D721Med (cell line): ENCODE results near the gene CYBB.
A peak's percentile ranks its signal among the peaks of the same experiment; 100 is the strongest.

Experiments
- DNase-seq: peaks from one replicate; pipeline ENCODE4 v3.0.0; 2011; ENCODE audit warnings: low spot score; ENCODE audit not compliant: insufficient read length
- FAIRE-seq: peaks from 2 replicates; lab custom pipeline; 2011; peaks lifted over from hg19 to GRCh38; lab: Jason Lieb, UNC
- TF ChIP-seq, protein P1 (sequence below): IDR thresholded peaks from 2 replicates; pipeline ENCODE4 v1.5.1; 2012; ENCODE audit warnings: mild to moderate bottlenecking, control low read depth; ENCODE audit not compliant: insufficient read depth; ENCODE audit errors: missing control alignments

CYBB gene

GRCh38 chrX:37825215-37825842 is 45.5 kb downstream of the CYBB start:
- DNase-seq, result no peak
- TF ChIP-seq, protein P1, sequence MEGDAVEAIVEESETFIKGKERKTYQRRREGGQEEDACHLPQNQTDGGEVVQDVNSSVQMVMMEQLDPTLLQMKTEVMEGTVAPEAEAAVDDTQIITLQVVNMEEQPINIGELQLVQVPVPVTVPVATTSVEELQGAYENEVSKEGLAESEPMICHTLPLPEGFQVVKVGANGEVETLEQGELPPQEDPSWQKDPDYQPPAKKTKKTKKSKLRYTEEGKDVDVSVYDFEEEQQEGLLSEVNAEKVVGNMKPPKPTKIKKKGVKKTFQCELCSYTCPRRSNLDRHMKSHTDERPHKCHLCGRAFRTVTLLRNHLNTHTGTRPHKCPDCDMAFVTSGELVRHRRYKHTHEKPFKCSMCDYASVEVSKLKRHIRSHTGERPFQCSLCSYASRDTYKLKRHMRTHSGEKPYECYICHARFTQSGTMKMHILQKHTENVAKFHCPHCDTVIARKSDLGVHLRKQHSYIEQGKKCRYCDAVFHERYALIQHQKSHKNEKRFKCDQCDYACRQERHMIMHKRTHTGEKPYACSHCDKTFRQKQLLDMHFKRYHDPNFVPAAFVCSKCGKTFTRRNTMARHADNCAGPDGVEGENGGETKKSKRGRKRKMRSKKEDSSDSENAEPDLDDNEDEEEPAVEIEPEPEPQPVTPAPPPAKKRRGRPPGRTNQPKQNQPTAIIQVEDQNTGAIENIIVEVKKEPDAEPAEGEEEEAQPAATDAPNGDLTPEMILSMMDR, result peak; percentile 62
- FAIRE-seq, result peak; percentile 84

- FAIRE-seq, result no peak
These were observed 49.9 kb downstream of the CYBB start for GRCh38 chrX:37829721-37830120.

DNA sequence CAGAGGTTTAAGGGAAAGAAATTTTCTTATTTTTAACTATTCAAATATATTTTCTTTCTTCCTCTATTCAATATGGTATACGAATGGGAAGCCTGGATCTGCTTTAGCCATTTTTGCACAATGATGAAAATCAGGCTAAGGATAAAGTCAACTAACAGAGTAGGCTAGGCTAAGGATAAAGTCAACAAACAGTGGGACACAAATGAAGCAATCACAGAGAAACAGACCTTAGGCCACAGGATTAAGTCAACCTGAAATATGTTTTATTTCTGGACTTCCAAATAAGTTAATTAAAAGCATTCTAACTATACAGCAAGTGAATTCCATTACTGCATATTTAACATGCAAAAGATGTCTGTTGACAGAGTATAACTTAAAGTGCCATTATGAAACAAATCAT is 50.5 kb downstream of the CYBB start:
- FAIRE-seq, result no peak
- DNase-seq, result no peak
- TF ChIP-seq, protein P1, result no peak

More at GRCh38 chrX:37829721-37830120, 49.9 kb downstream of the CYBB start:
- DNase-seq, result no peak
- TF ChIP-seq, protein P1, result no peak

- no peak for DNase-seq
- FAIRE-seq, result no peak
- TF ChIP-seq, protein P1, result no peak
These were observed 55.1 kb downstream of the CYBB start for GRCh38 chrX:37834937-37835336.

GRCh38 chrX:37840931-37841330 is 61.1 kb downstream of the CYBB start:
- no peak for FAIRE-seq
- TF ChIP-seq, protein P1, result no peak
- no peak for DNase-seq

DNA sequence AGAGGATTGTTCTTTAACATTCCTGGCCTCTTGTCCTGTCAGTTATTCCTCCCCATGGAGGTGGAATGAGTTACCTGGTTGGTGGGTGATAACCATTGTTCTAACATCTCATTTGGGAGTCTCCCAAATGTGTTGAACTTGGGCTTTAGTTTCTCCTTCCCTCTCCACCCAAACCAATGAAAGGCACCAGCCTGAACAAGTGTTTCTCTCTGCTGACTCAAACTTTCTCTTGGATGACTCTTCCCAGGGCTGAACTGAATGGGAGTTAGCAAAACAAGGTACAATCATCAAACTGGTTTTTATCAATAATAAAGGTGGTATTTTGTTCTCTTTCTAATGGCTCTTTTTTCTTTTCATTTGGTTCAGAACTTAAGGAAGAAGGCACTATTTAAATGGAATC is 64.8 kb downstream of the CYBB start:
- no peak for DNase-seq
- TF ChIP-seq, protein P1, result no peak
- no peak for FAIRE-seq

- no peak for FAIRE-seq
- TF ChIP-seq, protein P1, result no peak
These were observed 66.3 kb downstream of the CYBB start for GRCh38 chrX:37846141-37846540.

More at GRCh38 chrX:37846141-37846540, 66.3 kb downstream of the CYBB start:
- DNase-seq, result no peak
